ENCODE data around the gene CPNE9.

DNA sequence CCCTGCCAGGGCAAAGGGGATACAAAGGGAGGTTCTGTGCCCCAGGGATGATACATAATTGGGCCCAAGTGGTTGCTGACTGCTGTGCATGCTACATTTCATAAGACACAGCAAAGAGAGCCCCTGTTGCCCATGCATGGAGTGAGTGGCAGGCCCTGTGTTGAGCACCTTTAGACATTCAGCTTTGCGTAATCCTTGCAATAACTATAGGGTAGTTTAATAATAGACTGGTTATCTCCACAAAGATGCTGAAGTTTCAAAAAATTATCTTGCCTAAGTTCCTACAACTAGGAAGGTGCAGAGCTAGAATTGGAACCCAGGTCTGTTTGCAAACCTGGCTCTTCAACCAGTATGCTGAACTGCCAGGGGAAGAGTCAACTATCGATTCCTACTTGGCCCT is 44.4 kb downstream of the CPNE9 start:
- TF ChIP-seq JUNB (IDR thresholded peaks at IDR 0.05; ENCODE audit: unreplicated experiment) (no peak), EZH2phosphoT487 (IDR thresholded peaks at IDR 0.05; ENCODE audit: unreplicated experiment) (no peak), POLR2AphosphoS5 (IDR thresholded peaks at IDR 0.05; ENCODE audit: low read depth) (no peak), EZH2 (IDR thresholded peaks at IDR 0.05; ENCODE audit: low read depth, unreplicated experiment) (no peak), CREB1 (CRISPR knock-in tag; IDR thresholded peaks at IDR 0.05; ENCODE audit: low read depth) (no peak), REST (IDR thresholded peaks at IDR 0.05; ENCODE audit: unreplicated experiment) (no peak), STAT1 (IDR thresholded peaks at IDR 0.05; ENCODE audit: unreplicated experiment) (no peak)
- TF ChIP-seq, protein P1, sequence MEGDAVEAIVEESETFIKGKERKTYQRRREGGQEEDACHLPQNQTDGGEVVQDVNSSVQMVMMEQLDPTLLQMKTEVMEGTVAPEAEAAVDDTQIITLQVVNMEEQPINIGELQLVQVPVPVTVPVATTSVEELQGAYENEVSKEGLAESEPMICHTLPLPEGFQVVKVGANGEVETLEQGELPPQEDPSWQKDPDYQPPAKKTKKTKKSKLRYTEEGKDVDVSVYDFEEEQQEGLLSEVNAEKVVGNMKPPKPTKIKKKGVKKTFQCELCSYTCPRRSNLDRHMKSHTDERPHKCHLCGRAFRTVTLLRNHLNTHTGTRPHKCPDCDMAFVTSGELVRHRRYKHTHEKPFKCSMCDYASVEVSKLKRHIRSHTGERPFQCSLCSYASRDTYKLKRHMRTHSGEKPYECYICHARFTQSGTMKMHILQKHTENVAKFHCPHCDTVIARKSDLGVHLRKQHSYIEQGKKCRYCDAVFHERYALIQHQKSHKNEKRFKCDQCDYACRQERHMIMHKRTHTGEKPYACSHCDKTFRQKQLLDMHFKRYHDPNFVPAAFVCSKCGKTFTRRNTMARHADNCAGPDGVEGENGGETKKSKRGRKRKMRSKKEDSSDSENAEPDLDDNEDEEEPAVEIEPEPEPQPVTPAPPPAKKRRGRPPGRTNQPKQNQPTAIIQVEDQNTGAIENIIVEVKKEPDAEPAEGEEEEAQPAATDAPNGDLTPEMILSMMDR (conservative IDR thresholded peaks at IDR 0.05; ENCODE audit: low read depth in 2 of 2): no peak
- TF ChIP-seq, protein P2, sequence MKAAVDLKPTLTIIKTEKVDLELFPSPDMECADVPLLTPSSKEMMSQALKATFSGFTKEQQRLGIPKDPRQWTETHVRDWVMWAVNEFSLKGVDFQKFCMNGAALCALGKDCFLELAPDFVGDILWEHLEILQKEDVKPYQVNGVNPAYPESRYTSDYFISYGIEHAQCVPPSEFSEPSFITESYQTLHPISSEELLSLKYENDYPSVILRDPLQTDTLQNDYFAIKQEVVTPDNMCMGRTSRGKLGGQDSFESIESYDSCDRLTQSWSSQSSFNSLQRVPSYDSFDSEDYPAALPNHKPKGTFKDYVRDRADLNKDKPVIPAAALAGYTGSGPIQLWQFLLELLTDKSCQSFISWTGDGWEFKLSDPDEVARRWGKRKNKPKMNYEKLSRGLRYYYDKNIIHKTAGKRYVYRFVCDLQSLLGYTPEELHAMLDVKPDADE (IDR thresholded peaks at IDR 0.05): no peak
- TF ChIP-seq, protein P3, sequence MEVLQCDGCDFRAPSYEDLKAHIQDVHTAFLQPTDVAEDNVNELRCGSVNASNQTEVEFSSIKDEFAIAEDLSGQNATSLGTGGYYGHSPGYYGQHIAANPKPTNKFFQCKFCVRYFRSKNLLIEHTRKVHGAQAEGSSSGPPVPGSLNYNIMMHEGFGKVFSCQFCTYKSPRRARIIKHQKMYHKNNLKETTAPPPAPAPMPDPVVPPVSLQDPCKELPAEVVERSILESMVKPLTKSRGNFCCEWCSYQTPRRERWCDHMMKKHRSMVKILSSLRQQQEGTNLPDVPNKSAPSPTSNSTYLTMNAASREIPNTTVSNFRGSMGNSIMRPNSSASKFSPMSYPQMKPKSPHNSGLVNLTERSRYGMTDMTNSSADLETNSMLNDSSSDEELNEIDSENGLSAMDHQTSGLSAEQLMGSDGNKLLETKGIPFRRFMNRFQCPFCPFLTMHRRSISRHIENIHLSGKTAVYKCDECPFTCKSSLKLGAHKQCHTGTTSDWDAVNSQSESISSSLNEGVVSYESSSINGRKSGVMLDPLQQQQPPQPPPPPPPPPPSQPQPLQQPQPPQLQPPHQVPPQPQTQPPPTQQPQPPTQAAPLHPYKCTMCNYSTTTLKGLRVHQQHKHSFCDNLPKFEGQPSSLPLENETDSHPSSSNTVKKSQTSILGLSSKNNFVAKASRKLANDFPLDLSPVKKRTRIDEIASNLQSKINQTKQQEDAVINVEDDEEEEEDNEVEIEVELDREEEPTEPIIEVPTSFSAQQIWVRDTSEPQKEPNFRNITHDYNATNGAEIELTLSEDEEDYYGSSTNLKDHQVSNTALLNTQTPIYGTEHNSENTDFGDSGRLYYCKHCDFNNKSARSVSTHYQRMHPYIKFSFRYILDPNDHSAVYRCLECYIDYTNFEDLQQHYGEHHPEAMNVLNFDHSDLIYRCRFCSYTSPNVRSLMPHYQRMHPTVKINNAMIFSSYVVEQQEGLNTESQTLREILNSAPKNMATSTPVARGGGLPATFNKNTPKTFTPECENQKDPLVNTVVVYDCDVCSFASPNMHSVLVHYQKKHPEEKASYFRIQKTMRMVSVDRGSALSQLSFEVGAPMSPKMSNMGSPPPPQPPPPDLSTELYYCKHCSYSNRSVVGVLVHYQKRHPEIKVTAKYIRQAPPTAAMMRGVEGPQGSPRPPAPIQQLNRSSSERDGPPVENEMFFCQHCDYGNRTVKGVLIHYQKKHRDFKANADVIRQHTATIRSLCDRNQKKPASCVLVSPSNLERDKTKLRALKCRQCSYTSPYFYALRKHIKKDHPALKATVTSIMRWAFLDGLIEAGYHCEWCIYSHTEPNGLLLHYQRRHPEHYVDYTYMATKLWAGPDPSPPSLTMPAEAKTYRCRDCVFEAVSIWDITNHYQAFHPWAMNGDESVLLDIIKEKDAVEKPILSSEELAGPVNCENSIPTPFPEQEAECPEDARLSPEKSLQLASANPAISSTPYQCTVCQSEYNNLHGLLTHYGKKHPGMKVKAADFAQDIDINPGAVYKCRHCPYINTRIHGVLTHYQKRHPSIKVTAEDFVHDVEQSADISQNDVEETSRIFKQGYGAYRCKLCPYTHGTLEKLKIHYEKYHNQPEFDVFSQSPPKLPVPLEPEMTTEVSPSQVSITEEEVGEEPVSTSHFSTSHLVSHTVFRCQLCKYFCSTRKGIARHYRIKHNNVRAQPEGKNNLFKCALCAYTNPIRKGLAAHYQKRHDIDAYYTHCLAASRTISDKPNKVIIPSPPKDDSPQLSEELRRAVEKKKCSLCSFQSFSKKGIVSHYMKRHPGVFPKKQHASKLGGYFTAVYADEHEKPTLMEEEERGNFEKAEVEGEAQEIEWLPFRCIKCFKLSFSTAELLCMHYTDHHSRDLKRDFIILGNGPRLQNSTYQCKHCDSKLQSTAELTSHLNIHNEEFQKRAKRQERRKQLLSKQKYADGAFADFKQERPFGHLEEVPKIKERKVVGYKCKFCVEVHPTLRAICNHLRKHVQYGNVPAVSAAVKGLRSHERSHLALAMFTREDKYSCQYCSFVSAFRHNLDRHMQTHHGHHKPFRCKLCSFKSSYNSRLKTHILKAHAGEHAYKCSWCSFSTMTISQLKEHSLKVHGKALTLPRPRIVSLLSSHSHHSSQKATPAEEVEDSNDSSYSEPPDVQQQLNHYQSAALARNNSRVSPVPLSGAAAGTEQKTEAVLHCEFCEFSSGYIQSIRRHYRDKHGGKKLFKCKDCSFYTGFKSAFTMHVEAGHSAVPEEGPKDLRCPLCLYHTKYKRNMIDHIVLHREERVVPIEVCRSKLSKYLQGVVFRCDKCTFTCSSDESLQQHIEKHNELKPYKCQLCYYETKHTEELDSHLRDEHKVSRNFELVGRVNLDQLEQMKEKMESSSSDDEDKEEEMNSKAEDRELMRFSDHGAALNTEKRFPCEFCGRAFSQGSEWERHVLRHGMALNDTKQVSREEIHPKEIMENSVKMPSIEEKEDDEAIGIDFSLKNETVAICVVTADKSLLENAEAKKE (CRISPR knock-in tag; IDR thresholded peaks at IDR 0.05): no peak
